Upper lobe of left lung (tissue), 4 donors: Measurements from ENCODE around the gene SYNPO2.

ENCODE experiments used
- POLR2A ChIP-seq, 4 donors: fragments of 450-650 bp; IDR thresholded peaks; one replicate each; pipeline ENCODE4 v1.5.1; 2016 to 2017; ENCODE audit warnings: antibody characterized with exemption in 4 of 4, mild to moderate bottlenecking in 2 of 4
- TF ChIP-seq, protein P1 (sequence below), 6 experiments: fragments of 450-650 bp in 4 of 6; fragments of 200-600 bp in 2 of 6; sonication (generic) in 2 of 6; IDR thresholded peaks; one replicate each; pipeline ENCODE4 v1.5.1; 2016 to 2019; ENCODE audit warnings: antibody characterized with exemption in 6 of 6

DNA sequence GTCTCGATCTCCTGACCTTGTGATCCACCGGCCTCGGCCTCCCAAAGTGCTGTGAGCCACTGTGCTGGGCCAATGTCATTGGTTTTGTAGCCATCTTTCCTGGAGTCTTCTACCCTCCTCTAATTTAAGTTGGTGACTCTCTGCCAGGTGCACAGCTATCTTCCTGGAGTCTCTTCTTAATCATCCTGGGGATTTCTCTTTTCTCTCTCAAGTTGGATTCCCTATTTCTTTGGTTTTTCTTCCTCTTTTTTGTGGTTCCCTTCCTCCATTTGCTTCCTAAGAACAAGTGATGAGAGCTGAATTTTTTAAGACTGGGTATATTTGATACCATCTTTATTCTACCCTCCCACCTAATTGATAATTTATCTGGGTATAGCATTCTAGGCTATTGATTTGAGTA lies 113.8 kb downstream of the SYNPO2 start:
- TF ChIP-seq, protein P1, sequence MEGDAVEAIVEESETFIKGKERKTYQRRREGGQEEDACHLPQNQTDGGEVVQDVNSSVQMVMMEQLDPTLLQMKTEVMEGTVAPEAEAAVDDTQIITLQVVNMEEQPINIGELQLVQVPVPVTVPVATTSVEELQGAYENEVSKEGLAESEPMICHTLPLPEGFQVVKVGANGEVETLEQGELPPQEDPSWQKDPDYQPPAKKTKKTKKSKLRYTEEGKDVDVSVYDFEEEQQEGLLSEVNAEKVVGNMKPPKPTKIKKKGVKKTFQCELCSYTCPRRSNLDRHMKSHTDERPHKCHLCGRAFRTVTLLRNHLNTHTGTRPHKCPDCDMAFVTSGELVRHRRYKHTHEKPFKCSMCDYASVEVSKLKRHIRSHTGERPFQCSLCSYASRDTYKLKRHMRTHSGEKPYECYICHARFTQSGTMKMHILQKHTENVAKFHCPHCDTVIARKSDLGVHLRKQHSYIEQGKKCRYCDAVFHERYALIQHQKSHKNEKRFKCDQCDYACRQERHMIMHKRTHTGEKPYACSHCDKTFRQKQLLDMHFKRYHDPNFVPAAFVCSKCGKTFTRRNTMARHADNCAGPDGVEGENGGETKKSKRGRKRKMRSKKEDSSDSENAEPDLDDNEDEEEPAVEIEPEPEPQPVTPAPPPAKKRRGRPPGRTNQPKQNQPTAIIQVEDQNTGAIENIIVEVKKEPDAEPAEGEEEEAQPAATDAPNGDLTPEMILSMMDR (IDR thresholded peaks at IDR 0.05): no peak
- TF ChIP-seq POLR2A (IDR thresholded peaks at IDR 0.05): no peak
